ENCODE measurements around the gene CAPZA1. TPM values are rescaled to one million over a fixed set of nuclear protein-coding genes. Genes with fewer than 3 reads are reported as not detected.

CAPZA1 gene
- total RNA-seq, 1 donor from 2014 or later, result 128 TPM

GRCh38 chr1:112693821-112694220, 74.2 kb downstream of the CAPZA1 start:
- Mint-ChIP-seq H3K9me3 (no peaks in the 10 kb centered on the region), H3K27ac (no peak overlapping the region), H3K4me3 (no peak overlapping the region), H3K36me3 (peaks cover 21% of the 10 kb centered on the region), H3K4me1 (ENCODE audit: unreplicated experiment) (peaks cover 7% of the 10 kb centered on the region), H3K27me3 (no peaks in the 10 kb centered on the region)
- no peak for TF ChIP-seq CTCF (conservative IDR thresholded peaks at IDR 0.05)
- DNase-seq (ENCODE audit: extremely low spot score, unreplicated experiment), result no peak

- no peaks in the 10 kb centered on the region for H3K27me3 Mint-ChIP-seq
- no peak overlapping the region for H3K27ac Mint-ChIP-seq
- H3K4me1 Mint-ChIP-seq (ENCODE audit: unreplicated experiment), result peaks cover 10% of the 10 kb centered on the region
- H3K4me3 Mint-ChIP-seq, result no peak overlapping the region
- no peak for TF ChIP-seq CTCF (conservative IDR thresholded peaks at IDR 0.05)
- peaks cover 22% of the 10 kb centered on the region for H3K36me3 Mint-ChIP-seq
- no peak for DNase-seq (ENCODE audit: extremely low spot score, unreplicated experiment)
- no peaks in the 10 kb centered on the region for H3K9me3 Mint-ChIP-seq
These were observed 74.8 kb downstream of the CAPZA1 start for GRCh38 chr1:112694363-112694929.

- no peak for TF ChIP-seq CTCF (conservative IDR thresholded peaks at IDR 0.05)
- Mint-ChIP-seq H3K9me3 (no peaks in the 10 kb centered on the region), H3K27ac (no peak overlapping the region), H3K4me3 (no peak overlapping the region), H3K27me3 (no peaks in the 10 kb centered on the region), H3K4me1 (ENCODE audit: unreplicated experiment) (peaks cover 18% of the 10 kb centered on the region), H3K36me3 (peaks cover 24% of the 10 kb centered on the region)
- DNase-seq (ENCODE audit: extremely low spot score, unreplicated experiment), result peak; percentile 62
These were observed 75.6 kb downstream of the CAPZA1 start for GRCh38 chr1:112695276-112695675.

GRCh38 chr1:112696578-112697314, 77.1 kb downstream of the CAPZA1 start:
- Mint-ChIP-seq H3K27ac (peak overlapping the region; percentile 43), H3K27me3 (no peaks in the 10 kb centered on the region), H3K9me3 (no peaks in the 10 kb centered on the region), H3K4me1 (ENCODE audit: unreplicated experiment) (peaks cover 30% of the 10 kb centered on the region), H3K4me3 (peak overlapping the region; percentile 39), H3K36me3 (peaks cover 31% of the 10 kb centered on the region)
- no peak for TF ChIP-seq CTCF (conservative IDR thresholded peaks at IDR 0.05)
- no peak for DNase-seq (ENCODE audit: extremely low spot score, unreplicated experiment)

- Mint-ChIP-seq H3K4me3 (no peak overlapping the region), H3K4me1 (ENCODE audit: unreplicated experiment) (peaks cover 39% of the 10 kb centered on the region), H3K9me3 (no peaks in the 10 kb centered on the region), H3K27ac (no peak overlapping the region), H3K36me3 (peaks cover 31% of the 10 kb centered on the region), H3K27me3 (no peaks in the 10 kb centered on the region)
- no peak for TF ChIP-seq CTCF (conservative IDR thresholded peaks at IDR 0.05)
- DNase-seq (ENCODE audit: extremely low spot score, unreplicated experiment), result peak; percentile 52
These were observed 78.2 kb downstream of the CAPZA1 start for GRCh38 chr1:112697781-112698201.
